ENCODE results near the gene GTF3C5.

DNA sequence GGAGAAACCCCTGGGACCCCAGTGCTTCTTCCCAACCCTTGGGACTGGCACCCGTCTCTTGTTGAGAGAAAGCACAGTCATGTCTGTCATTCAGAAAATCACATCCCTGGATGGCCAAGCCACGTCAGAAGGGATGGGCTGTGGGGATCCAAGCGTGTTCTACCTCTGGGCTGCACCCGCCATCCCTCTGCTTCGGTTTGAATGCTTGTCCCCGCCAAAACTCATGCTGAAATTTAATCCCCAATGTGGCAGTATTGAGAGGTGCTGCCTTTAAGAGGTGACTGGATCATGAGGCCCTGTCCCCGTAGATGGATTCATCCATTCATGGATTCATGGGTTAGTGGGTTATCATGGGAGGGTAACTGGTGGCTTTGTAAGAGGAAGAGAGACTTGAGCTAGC, 58.0 kb downstream of the GTF3C5 start:
- TF ChIP-seq, protein P1, sequence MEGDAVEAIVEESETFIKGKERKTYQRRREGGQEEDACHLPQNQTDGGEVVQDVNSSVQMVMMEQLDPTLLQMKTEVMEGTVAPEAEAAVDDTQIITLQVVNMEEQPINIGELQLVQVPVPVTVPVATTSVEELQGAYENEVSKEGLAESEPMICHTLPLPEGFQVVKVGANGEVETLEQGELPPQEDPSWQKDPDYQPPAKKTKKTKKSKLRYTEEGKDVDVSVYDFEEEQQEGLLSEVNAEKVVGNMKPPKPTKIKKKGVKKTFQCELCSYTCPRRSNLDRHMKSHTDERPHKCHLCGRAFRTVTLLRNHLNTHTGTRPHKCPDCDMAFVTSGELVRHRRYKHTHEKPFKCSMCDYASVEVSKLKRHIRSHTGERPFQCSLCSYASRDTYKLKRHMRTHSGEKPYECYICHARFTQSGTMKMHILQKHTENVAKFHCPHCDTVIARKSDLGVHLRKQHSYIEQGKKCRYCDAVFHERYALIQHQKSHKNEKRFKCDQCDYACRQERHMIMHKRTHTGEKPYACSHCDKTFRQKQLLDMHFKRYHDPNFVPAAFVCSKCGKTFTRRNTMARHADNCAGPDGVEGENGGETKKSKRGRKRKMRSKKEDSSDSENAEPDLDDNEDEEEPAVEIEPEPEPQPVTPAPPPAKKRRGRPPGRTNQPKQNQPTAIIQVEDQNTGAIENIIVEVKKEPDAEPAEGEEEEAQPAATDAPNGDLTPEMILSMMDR (IDR thresholded peaks at IDR 0.05), result no peak
- TF ChIP-seq POLR2A (IDR thresholded peaks at IDR 0.05) (no peak), EP300 (IDR thresholded peaks at IDR 0.05) (no peak)

All from ovary (tissue), 3 donors.